Thoracic aorta (tissue), 2 donors: ENCODE results near the gene PROM1. TPM values are rescaled to one million over a fixed set of nuclear protein-coding genes. Genes with fewer than 3 reads are reported as not detected.

Source experiments
- ATAC-seq: fragments of 150-250 bp; one replicate; pipeline ENCODE4 v1.8.0; 2017; ENCODE audit warnings: low read depth; ENCODE audit not compliant: insufficient number of reproducible peaks, low FRiP score
- DNase-seq: peaks from one replicate; pipeline ENCODE4 v3.0.0-alpha.2; 2020; ENCODE audit warnings: low spot score
- H3K27ac ChIP-seq, 2 donors: fragments of 200-600 bp; sonication (generic); 1 replicate in 1 of 2; 2 replicates in 1 of 2; pipeline ENCODE4 v1.5.1; 2016; ENCODE audit warnings: mild to moderate bottlenecking in 2 of 2, moderate library complexity in 2 of 2
- H3K27me3 ChIP-seq: fragments of 200-600 bp; sonication (generic); replicated peaks from 2 replicates; pipeline ENCODE4 v1.6.0; 2016; ENCODE audit warnings: mild to moderate bottlenecking; ENCODE audit not compliant: insufficient read depth
- H3K36me3 ChIP-seq: fragments of 200-600 bp; sonication (generic); one replicate; pipeline ENCODE4 v1.5.1; 2016
- H3K4me1 ChIP-seq, 2 donors: fragments of 200-600 bp; sonication (generic); 1 replicate in 1 of 2; 2 replicates in 1 of 2; pipeline versions ENCODE4 v1.5.1 to v1.6.0; 2016; ENCODE audit warnings: low read depth in 2 of 2, mild to moderate bottlenecking in 1 of 2; ENCODE audit not compliant: control insufficient read depth in 1 of 2
- H3K4me3 ChIP-seq: fragments of 200-600 bp; sonication (generic); 2 replicates; pipeline ENCODE4 v1.5.1; 2016; ENCODE audit warnings: mild to moderate bottlenecking
- H3K9me3 ChIP-seq: fragments of 200-600 bp; sonication (generic); 2 replicates; pipeline ENCODE4 v1.5.1; 2016
- CTCF ChIP-seq: fragments of 200-600 bp; sonication (generic); IDR thresholded peaks from one replicate; pipeline ENCODE4 v1.5.1; 2019; ENCODE audit warnings: antibody characterized with exemption
- total RNA-seq, 2 donors: library from RNA; depleted of rRNA; stranded (reverse); fragments of >200 nt; gene quantifications; one replicate each; pipeline versions ENCODE4 v1.1.0 to v1.2.3, GENCODE V29; 2016

PROM1 gene
- total RNA-seq, 2 donors from 2014 or later = 3.2 to 7.1 TPM

DNA sequence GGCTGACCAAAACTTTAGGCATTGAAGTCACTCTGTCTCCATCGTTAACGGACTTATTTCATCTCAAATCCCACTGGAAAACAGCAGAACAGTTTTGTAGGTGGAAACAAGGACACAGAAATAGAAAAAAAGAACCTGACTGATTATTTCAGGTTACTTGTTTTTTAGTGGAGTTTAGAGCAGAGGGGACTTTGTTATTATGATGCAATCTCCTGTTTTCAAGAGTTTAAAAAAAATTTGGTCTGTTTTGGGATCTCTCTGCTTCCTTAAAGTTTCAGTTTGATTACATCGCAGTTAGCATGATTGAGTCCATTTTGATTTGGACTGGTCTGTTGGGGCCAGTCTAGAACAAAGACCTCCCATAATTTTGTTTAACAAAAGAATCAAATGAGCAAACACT, 13.6 kb downstream of the PROM1 start:
- H3K4me1 ChIP-seq = no peaks in the 10 kb centered on the region
- no peaks in the 10 kb centered on the region for H3K9me3 ChIP-seq
- no peaks in the 10 kb centered on the region for H3K36me3 ChIP-seq
- TF ChIP-seq CTCF = no peak
- no peak overlapping the region for H3K4me3 ChIP-seq
- no peaks in the 10 kb centered on the region for H3K27me3 ChIP-seq
- DNase-seq (no peak), ATAC-seq (no peak)
- H3K27ac ChIP-seq = no peak overlapping the region

DNA sequence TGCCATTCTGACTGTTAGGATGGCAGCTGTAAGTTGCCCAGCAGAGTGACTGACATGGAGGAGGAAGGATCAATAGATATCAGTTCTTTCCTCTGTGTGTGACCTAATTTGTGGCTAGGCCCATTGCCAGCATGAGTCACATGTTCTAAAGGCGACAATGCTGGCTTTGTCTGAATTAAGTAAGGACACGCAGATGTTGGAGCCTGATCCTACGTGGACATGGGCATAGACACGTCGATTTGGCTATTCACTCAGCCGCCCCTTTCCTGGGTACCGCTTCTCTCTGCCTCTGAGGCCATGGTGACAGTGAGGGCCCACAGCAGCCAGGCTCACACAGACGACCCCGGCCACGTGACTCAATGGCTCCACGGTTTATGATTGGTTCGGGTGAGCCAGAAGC, 16.3 kb downstream of the PROM1 start:
- H3K4me3 ChIP-seq = no peak overlapping the region
- H3K4me1 ChIP-seq = no peaks in the 10 kb centered on the region
- H3K9me3 ChIP-seq = no peaks in the 10 kb centered on the region
- no peaks in the 10 kb centered on the region for H3K36me3 ChIP-seq
- DNase-seq = no peak
- no peak for TF ChIP-seq CTCF
- H3K27ac ChIP-seq = no peak overlapping the region
- no peak for ATAC-seq
- no peaks in the 10 kb centered on the region for H3K27me3 ChIP-seq

DNA sequence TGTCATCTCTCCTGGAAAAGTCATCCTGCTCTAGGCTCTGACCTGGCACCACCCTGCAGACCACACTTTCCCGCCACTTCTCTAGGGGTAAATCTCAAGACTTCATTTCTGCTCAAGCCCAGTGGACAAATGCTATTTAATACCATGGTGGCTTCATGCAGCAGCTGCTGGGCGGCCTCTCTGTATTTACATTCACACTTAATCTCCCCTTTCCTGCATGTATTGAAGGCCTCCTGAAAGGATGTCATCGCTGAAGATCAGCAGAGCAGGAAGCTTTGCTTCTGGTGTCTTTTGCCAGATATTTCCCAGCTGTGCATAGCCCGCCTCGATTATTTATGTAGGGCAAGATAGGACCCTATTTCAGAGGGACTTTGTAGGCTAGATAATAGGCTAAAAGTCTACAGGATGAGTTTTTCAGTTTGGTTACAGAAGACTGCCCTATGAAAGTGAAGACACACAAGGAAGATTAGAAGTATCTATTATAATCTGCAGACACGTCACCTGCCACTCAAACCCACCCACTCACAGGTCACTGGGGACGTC, 17.2 kb downstream of the PROM1 start:
- no peak overlapping the region for H3K4me3 ChIP-seq
- no peaks in the 10 kb centered on the region for H3K27me3 ChIP-seq
- no peak overlapping the region for H3K27ac ChIP-seq
- TF ChIP-seq CTCF = no peak
- ATAC-seq (no peak), DNase-seq (no peak)
- no peaks in the 10 kb centered on the region for H3K9me3 ChIP-seq
- H3K4me1 ChIP-seq = no peaks in the 10 kb centered on the region
- no peaks in the 10 kb centered on the region for H3K36me3 ChIP-seq

DNA sequence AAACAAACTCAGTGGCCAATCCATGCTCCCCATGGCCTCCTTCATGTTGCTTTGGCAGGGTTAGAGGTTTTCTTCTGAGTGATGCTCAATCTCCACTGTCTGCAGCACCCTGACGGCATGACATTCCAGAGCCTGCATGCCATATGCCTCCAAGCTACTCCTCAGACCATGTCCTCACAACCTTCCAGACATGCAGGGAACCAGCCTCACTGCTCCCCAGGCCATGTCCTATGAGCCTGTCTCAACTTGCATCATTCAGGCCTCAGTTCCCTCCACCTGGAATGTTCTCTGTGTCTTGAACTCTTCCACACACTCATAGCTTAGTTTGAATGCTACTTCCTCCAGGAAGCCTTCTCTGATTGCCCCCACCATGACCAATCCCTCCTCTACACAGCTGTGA, 18.8 kb downstream of the PROM1 start:
- no peaks in the 10 kb centered on the region for H3K27me3 ChIP-seq
- no peak for TF ChIP-seq CTCF
- no peaks in the 10 kb centered on the region for H3K36me3 ChIP-seq
- DNase-seq (no peak), ATAC-seq (no peak)
- H3K4me3 ChIP-seq = no peak overlapping the region
- no peaks in the 10 kb centered on the region for H3K4me1 ChIP-seq
- no peak overlapping the region for H3K27ac ChIP-seq
- no peaks in the 10 kb centered on the region for H3K9me3 ChIP-seq

DNA sequence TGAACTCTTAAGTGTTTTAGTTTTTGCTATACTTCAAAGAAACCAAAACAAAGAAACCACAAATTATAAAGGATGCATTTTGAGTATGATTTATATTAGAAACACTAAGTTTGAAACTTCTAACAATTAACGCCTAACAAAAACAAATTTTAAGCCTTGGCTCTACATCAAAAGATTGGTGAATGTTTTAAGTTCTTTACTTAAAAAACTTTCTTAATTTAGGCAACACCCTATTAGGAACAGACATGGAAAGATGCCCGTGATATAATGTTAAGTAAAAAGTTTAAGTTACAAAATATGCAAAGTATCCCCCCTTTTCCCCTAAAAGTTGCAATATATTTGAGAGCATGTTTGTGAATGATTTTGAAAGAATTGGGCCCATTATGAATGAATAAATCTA, 21.2 kb downstream of the PROM1 start:
- ATAC-seq = no peak
- H3K4me1 ChIP-seq = peaks cover 0 to 8% of the 10 kb centered on the region in 2 donors

More for the DNA sequence above, 21.2 kb downstream of the PROM1 start:
- TF ChIP-seq CTCF = no peak
- no peaks in the 10 kb centered on the region for H3K36me3 ChIP-seq
- no peak overlapping the region for H3K27ac ChIP-seq
- no peaks in the 10 kb centered on the region for H3K27me3 ChIP-seq
- DNase-seq = no peak
- H3K4me3 ChIP-seq = no peak overlapping the region
- no peaks in the 10 kb centered on the region for H3K9me3 ChIP-seq
